HepG2 (cell line): ENCODE data around the gene OAF. TPM values are rescaled to one million over a fixed set of nuclear protein-coding genes. Genes with fewer than 3 reads are reported as not detected.

ENCODE experiments used
- ARID2 ChIP-seq: sonication (generic); formaldehyde crosslinking; IDR thresholded peaks from 2 replicates; pipeline ENCODE4 v1.8.1; 2022; ENCODE audit warnings: mild to moderate bottlenecking, missing genetic modification reagents, borderline replicate concordance
- ARNT2 ChIP-seq: sonication (generic); formaldehyde crosslinking; IDR thresholded peaks from 2 replicates; pipeline ENCODE4 v1.8.0; 2022; ENCODE audit warnings: mild to moderate bottlenecking, low read depth, missing genetic modification reagents, moderate library complexity
- ARNTL ChIP-seq: sonication (generic); formaldehyde crosslinking; IDR thresholded peaks from 2 replicates; pipeline ENCODE4 v1.4.0; 2020; ENCODE audit warnings: mild to moderate bottlenecking, missing genetic modification reagents
- ATF7-NPFF ChIP-seq: sonication (generic); formaldehyde crosslinking; IDR thresholded peaks from 2 replicates; pipeline ENCODE4 v1.8.1; 2023; ENCODE audit warnings: mild to moderate bottlenecking, low read depth, missing genetic modification reagents, moderate library complexity
- BATF2 ChIP-seq: sonication (generic); formaldehyde crosslinking; IDR thresholded peaks from 2 replicates; pipeline ENCODE4 v1.8.0; 2022; ENCODE audit warnings: mild to moderate bottlenecking, missing genetic modification reagents, moderate library complexity
- BRF2 ChIP-seq: sonication (generic); formaldehyde crosslinking; IDR thresholded peaks from 2 replicates; pipeline ENCODE4 v1.8.1; 2022; ENCODE audit warnings: mild to moderate bottlenecking, missing genetic modification reagents
- DR1 ChIP-seq: sonication (generic); formaldehyde crosslinking; IDR thresholded peaks from 2 replicates; pipeline ENCODE4 v1.8.0; 2021; ENCODE audit warnings: mild to moderate bottlenecking, missing genetic modification reagents, inconsistent platforms
- HOXD1 ChIP-seq: sonication (generic); formaldehyde crosslinking; IDR thresholded peaks from 2 replicates; pipeline ENCODE4 v1.5.0; 2020; ENCODE audit warnings: missing genetic modification reagents
- KLF13 ChIP-seq: sonication (generic); formaldehyde crosslinking; IDR thresholded peaks from 2 replicates; pipeline ENCODE4 v1.4.0; 2020; ENCODE audit warnings: mild to moderate bottlenecking, missing genetic modification reagents
- MBD4 ChIP-seq: IDR thresholded peaks from 2 replicates; pipeline ENCODE4 v1.6.1; 2012; ENCODE audit warnings: low read length, inconsistent platforms, borderline replicate concordance
- MTA3 ChIP-seq: sonication (generic); formaldehyde crosslinking; IDR thresholded peaks from 2 replicates; pipeline ENCODE4 v1.4.0; 2020; ENCODE audit warnings: missing genetic modification reagents
- NBN ChIP-seq: fragments of 450-650 bp; conservative IDR thresholded peaks from 2 replicates; pipeline ENCODE4 v1.6.1; 2017
- NPAS2 ChIP-seq: sonication (generic); formaldehyde crosslinking; IDR thresholded peaks from 2 replicates; pipeline ENCODE4 v1.8.0; 2022; ENCODE audit warnings: mild to moderate bottlenecking, missing genetic modification reagents, borderline replicate concordance
- NR2C2 ChIP-seq: sonication (generic); formaldehyde crosslinking; IDR thresholded peaks from 2 replicates; pipeline ENCODE4 v1.4.0; 2020; ENCODE audit warnings: missing genetic modification reagents, mild to moderate bottlenecking, moderate library complexity, borderline replicate concordance
- POGZ ChIP-seq: sonication (generic); formaldehyde crosslinking; IDR thresholded peaks from 2 replicates; pipeline ENCODE4 v1.4.0; 2020; ENCODE audit warnings: mild to moderate bottlenecking, missing genetic modification reagents
- TEF ChIP-seq: sonication (generic); formaldehyde crosslinking; IDR thresholded peaks from 2 replicates; pipeline ENCODE4 v1.5.0; 2020; ENCODE audit warnings: missing genetic modification reagents
- ZBTB7A ChIP-seq: sonication (generic); formaldehyde crosslinking; IDR thresholded peaks from 2 replicates; pipeline ENCODE4 v1.8.0; 2022; ENCODE audit warnings: mild to moderate bottlenecking, missing genetic modification reagents
- ZFAT ChIP-seq: sonication (generic); formaldehyde crosslinking; conservative IDR thresholded peaks from 2 replicates; pipeline ENCODE4 v1.8.1; 2023; ENCODE audit warnings: missing genetic modification reagents, inconsistent platforms
- ZNF160 ChIP-seq: sonication (generic); formaldehyde crosslinking; IDR thresholded peaks from 2 replicates; pipeline ENCODE4 v1.8.0; 2022; ENCODE audit warnings: mild to moderate bottlenecking, inconsistent platforms, missing genetic modification reagents
- ZNF30 ChIP-seq: sonication (generic); formaldehyde crosslinking; IDR thresholded peaks from 2 replicates; pipeline ENCODE4 v1.5.0; 2020; ENCODE audit warnings: mild to moderate bottlenecking, missing genetic modification reagents
- ZNF550 ChIP-seq: sonication (generic); formaldehyde crosslinking; IDR thresholded peaks from 2 replicates; pipeline ENCODE4 v1.4.0; 2020; ENCODE audit warnings: mild to moderate bottlenecking, missing genetic modification reagents, borderline replicate concordance
- ZNF660 ChIP-seq: sonication (generic); formaldehyde crosslinking; IDR thresholded peaks from 2 replicates; pipeline ENCODE4 v1.5.1; 2020; ENCODE audit warnings: mild to moderate bottlenecking, low read depth, missing genetic modification reagents, borderline replicate concordance
- ZNF672 ChIP-seq: sonication (generic); formaldehyde crosslinking; IDR thresholded peaks from 2 replicates; pipeline ENCODE4 v1.8.1; 2022; ENCODE audit warnings: missing genetic modification reagents
- polyA plus RNA-seq, 8 experiments: library from polyadenylated mRNA; depleted of rRNA in 3 of 8; stranded (reverse) in 7 of 8; unstranded in 1 of 8; fragments of >200 nt; fragmentation: Illumina TruSeq in 4 of 8; extraction: Trizol in 4 of 8; gene quantifications; 2 replicates each; pipeline versions ENCODE4 v1.2.1 to v1.2.3, GENCODE V29; 2011 to 2016; ENCODE audit warnings: low read depth in 4 of 8, missing spikeins in 1 of 8, mixed read lengths in 1 of 8; ENCODE audit not compliant: insufficient read depth in 1 of 8
- total RNA-seq, 5 experiments: library from RNA; depleted of rRNA; stranded (reverse); fragments of >200 nt; fragmentation: Illumina TruSeq; extraction: Trizol; gene quantifications; 2 replicates each; pipeline ENCODE4 v1.2.3, GENCODE V29; 2016; ENCODE audit warnings: low read depth in 1 of 5
- TF ChIP-seq, protein P1 (sequence below): sonication (generic); formaldehyde crosslinking; IDR thresholded peaks from 2 replicates; pipeline ENCODE4 v1.4.0; 2020; ENCODE audit warnings: mild to moderate bottlenecking, missing genetic modification reagents
- TF ChIP-seq, protein P2 (sequence below): sonication (generic); formaldehyde crosslinking; IDR thresholded peaks from 2 replicates; pipeline ENCODE4 v1.8.0; 2022; ENCODE audit warnings: mild to moderate bottlenecking, missing genetic modification reagents
- TF ChIP-seq, protein P3 (sequence below): IDR thresholded peaks from 2 replicates; pipeline ENCODE4 v1.6.1; 2016; ENCODE audit warnings: missing biosample characterization, missing genetic modification reagents, low read depth

Gene OAF
- total and polyA plus RNA-seq, 2 of the 13 experiments (the other 11 are each of a cell fraction or from before 2014, with no cell fraction given) = 63.7 to 94.6 TPM

DNA sequence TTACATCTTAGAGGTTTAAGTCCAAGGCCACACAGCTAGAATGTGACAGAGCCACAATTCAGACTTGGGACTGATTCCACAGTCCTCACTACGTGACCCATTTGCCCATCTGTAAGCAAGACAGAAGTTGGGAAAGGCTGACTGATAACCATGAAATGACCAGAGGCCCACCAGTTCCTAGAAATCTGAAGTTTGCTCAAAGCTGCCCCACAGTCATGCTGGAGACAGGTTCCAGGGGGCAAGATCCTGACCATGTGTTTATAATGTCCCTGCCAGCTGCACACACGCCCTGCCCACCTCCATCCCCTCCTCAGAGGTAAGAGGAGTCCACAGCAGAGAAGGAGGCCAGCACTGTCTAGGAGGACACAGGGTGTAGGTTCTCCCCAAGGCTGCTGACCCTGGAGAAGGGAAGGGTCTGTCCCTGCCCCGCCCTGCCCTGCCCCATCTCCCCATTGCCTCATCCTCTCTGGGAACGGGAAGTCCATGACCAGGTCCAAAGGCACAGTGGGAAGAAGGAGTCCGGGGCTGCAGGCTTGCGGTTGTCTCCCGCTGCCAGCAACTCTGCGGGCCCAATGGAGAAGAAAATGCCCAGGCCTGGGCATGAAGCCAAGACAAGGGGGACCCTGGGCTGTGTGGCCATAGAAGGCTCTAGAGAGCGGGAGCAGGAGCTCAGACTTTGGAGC lies 11.9 kb upstream of the OAF start (continued):
- TF ChIP-seq BRF2 (CRISPR knock-in tag) (no peak), ZNF672 (CRISPR knock-in tag) (no peak), NPAS2 (no peak), ZNF660 (CRISPR knock-in tag) (no peak), BATF2 (CRISPR knock-in tag) (no peak), ZNF160 (no peak), NBN (no peak), POGZ (no peak), ZBTB7A (no peak; the same call in 1 of the 2 replicates), ARNT2 (no peak), MTA3 (no peak), ZNF30 (CRISPR knock-in tag) (no peak), ARID2 (no peak), ARNTL (no peak), TEF (no peak), ZFAT (no peak), MBD4 (no peak), HOXD1 (no peak), NR2C2 (peak; percentile 51; the same call in 1 of the 2 replicates), KLF13 (no peak), DR1 (no peak), ZNF550 (CRISPR knock-in tag) (no peak), ATF7-NPFF (CRISPR knock-in tag) (no peak)
- TF ChIP-seq, protein P1, sequence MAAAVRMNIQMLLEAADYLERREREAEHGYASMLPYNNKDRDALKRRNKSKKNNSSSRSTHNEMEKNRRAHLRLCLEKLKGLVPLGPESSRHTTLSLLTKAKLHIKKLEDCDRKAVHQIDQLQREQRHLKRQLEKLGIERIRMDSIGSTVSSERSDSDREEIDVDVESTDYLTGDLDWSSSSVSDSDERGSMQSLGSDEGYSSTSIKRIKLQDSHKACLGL (CRISPR knock-in tag) = no peak; the same call in 1 of the 2 replicates
- TF ChIP-seq, protein P2, sequence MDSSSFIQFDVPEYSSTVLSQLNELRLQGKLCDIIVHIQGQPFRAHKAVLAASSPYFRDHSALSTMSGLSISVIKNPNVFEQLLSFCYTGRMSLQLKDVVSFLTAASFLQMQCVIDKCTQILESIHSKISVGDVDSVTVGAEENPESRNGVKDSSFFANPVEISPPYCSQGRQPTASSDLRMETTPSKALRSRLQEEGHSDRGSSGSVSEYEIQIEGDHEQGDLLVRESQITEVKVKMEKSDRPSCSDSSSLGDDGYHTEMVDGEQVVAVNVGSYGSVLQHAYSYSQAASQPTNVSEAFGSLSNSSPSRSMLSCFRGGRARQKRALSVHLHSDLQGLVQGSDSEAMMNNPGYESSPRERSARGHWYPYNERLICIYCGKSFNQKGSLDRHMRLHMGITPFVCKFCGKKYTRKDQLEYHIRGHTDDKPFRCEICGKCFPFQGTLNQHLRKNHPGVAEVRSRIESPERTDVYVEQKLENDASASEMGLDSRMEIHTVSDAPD (CRISPR knock-in tag) = no peak
- TF ChIP-seq, protein P3, sequence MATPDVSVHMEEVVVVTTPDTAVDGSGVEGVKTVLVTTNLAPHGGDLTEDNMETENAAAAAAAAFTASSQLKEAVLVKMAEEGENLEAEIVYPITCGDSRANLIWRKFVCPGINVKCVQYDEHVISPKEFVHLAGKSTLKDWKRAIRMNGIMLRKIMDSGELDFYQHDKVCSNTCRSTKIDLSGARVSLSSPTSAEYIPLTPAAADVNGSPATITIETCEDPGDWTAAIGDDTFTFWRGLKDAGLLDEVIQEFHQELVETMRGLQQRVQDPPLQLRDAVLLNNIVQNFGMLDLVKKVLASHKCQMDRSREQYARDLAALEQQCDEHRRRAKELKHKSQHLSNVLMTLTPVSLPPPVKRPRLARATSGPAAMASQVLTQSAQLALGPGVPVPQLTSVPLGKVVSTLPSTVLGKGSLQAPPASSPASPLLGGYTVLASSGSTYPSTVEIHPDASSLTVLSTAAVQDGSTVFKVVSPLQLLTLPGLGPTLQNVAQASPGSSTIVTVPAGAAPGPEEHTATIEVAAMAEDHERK (CRISPR knock-in tag) = no peak
